GM23338 (cell line): ENCODE data around the gene TP53I13. TPM values are rescaled to one million over a fixed set of nuclear protein-coding genes. Genes with fewer than 3 reads are reported as not detected.

ENCODE experiments used
- CREB1 ChIP-seq: fragments of 250-450 bp; sonication (Bioruptor Pico); IDR thresholded peaks from 2 replicates; pipeline ENCODE4 v1.5.0; 2020; ENCODE audit warnings: low read depth, mild to moderate bottlenecking, moderate library complexity
- CTCF ChIP-seq, 2 experiments: fragments of 200-600 bp in 1 of 2; sonication (generic) in 1 of 2; conservative IDR thresholded peaks; 2 replicates each; pipeline versions ENCODE4 v1.5.1 to v1.6.1; 2016 to 2017; ENCODE audit warnings: antibody characterized with exemption in 2 of 2, low read depth in 2 of 2, mild to moderate bottlenecking in 2 of 2, moderate library complexity in 1 of 2
- ETS1 ChIP-seq: IDR thresholded peaks from 2 replicates; pipeline ENCODE4 v1.6.1; 2016; ENCODE audit warnings: antibody characterized with exemption
- EZH2 ChIP-seq: fragments of 200-600 bp; sonication (generic); IDR thresholded peaks from one replicate; pipeline ENCODE4 v1.8.0; 2017; ENCODE audit warnings: antibody characterized with exemption, mild to moderate bottlenecking, low read depth; ENCODE audit not compliant: unreplicated experiment
- JUNB ChIP-seq: IDR thresholded peaks from one replicate; pipeline ENCODE4 v1.6.1; 2016; ENCODE audit warnings: antibody characterized with exemption; ENCODE audit not compliant: unreplicated experiment
- NANOG ChIP-seq: IDR thresholded peaks from 2 replicates; pipeline ENCODE4 v1.6.1; 2016; ENCODE audit warnings: antibody characterized with exemption, borderline replicate concordance
- POLR2AphosphoS5 ChIP-seq: IDR thresholded peaks from 2 replicates; pipeline ENCODE4 v1.6.1; 2016; ENCODE audit warnings: antibody characterized with exemption, low read depth
- ZNF331 ChIP-seq: fragments of 250-450 bp; sonication (Bioruptor Pico); IDR thresholded peaks from 2 replicates; pipeline ENCODE4 v1.5.0; 2020; ENCODE audit warnings: low read depth, mild to moderate bottlenecking, moderate library complexity
- polyA plus RNA-seq: library from polyadenylated mRNA; unstranded; fragments of >200 nt; fragmentation: Nextera tagmentation; extraction: Ambion mirVana; gene quantifications from 2 replicates; pipeline ENCODE4 v1.2.1, GENCODE V29; 2016
- total RNA-seq: library from RNA; depleted of rRNA; stranded (reverse); fragments of >200 nt; shearing (Covaris generic); gene quantifications from 2 replicates; pipeline ENCODE4 v1.2.3, GENCODE V29; 2014
- TF ChIP-seq, protein P1 (sequence below): fragments of 250-450 bp; sonication (Bioruptor Pico); IDR thresholded peaks from 2 replicates; pipeline ENCODE4 v1.5.0; 2020; ENCODE audit warnings: mild to moderate bottlenecking, moderate library complexity

TP53I13 gene
- total and polyA plus RNA-seq, 2 experiments from 2014 or later = 21.0 to 38.9 TPM

- TF ChIP-seq, protein P1, sequence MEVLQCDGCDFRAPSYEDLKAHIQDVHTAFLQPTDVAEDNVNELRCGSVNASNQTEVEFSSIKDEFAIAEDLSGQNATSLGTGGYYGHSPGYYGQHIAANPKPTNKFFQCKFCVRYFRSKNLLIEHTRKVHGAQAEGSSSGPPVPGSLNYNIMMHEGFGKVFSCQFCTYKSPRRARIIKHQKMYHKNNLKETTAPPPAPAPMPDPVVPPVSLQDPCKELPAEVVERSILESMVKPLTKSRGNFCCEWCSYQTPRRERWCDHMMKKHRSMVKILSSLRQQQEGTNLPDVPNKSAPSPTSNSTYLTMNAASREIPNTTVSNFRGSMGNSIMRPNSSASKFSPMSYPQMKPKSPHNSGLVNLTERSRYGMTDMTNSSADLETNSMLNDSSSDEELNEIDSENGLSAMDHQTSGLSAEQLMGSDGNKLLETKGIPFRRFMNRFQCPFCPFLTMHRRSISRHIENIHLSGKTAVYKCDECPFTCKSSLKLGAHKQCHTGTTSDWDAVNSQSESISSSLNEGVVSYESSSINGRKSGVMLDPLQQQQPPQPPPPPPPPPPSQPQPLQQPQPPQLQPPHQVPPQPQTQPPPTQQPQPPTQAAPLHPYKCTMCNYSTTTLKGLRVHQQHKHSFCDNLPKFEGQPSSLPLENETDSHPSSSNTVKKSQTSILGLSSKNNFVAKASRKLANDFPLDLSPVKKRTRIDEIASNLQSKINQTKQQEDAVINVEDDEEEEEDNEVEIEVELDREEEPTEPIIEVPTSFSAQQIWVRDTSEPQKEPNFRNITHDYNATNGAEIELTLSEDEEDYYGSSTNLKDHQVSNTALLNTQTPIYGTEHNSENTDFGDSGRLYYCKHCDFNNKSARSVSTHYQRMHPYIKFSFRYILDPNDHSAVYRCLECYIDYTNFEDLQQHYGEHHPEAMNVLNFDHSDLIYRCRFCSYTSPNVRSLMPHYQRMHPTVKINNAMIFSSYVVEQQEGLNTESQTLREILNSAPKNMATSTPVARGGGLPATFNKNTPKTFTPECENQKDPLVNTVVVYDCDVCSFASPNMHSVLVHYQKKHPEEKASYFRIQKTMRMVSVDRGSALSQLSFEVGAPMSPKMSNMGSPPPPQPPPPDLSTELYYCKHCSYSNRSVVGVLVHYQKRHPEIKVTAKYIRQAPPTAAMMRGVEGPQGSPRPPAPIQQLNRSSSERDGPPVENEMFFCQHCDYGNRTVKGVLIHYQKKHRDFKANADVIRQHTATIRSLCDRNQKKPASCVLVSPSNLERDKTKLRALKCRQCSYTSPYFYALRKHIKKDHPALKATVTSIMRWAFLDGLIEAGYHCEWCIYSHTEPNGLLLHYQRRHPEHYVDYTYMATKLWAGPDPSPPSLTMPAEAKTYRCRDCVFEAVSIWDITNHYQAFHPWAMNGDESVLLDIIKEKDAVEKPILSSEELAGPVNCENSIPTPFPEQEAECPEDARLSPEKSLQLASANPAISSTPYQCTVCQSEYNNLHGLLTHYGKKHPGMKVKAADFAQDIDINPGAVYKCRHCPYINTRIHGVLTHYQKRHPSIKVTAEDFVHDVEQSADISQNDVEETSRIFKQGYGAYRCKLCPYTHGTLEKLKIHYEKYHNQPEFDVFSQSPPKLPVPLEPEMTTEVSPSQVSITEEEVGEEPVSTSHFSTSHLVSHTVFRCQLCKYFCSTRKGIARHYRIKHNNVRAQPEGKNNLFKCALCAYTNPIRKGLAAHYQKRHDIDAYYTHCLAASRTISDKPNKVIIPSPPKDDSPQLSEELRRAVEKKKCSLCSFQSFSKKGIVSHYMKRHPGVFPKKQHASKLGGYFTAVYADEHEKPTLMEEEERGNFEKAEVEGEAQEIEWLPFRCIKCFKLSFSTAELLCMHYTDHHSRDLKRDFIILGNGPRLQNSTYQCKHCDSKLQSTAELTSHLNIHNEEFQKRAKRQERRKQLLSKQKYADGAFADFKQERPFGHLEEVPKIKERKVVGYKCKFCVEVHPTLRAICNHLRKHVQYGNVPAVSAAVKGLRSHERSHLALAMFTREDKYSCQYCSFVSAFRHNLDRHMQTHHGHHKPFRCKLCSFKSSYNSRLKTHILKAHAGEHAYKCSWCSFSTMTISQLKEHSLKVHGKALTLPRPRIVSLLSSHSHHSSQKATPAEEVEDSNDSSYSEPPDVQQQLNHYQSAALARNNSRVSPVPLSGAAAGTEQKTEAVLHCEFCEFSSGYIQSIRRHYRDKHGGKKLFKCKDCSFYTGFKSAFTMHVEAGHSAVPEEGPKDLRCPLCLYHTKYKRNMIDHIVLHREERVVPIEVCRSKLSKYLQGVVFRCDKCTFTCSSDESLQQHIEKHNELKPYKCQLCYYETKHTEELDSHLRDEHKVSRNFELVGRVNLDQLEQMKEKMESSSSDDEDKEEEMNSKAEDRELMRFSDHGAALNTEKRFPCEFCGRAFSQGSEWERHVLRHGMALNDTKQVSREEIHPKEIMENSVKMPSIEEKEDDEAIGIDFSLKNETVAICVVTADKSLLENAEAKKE (CRISPR knock-in tag) = no peak
- no peak for TF ChIP-seq POLR2AphosphoS5
- no peak for TF ChIP-seq CTCF (conservative IDR thresholded peaks at IDR 0.05; ENCODE audit: low read depth in 2 of 2)
- no peak for TF ChIP-seq ZNF331 (CRISPR knock-in tag)
- TF ChIP-seq JUNB = no peak
- TF ChIP-seq NANOG = no peak
- no peak for TF ChIP-seq CREB1 (CRISPR knock-in tag)
- no peak for TF ChIP-seq ETS1
- TF ChIP-seq EZH2 = no peak
Observed at GRCh38 chr17:29595943-29596774, 27.7 kb downstream of the TP53I13 start (continued).
